ENCODE measurements around the gene CAPN7.
A peak's percentile ranks its signal among the peaks of the same experiment; 100 is the strongest.

The CAPN7 gene

GRCh38 chr3:15267502-15267901 is 61.5 kb downstream of the CAPN7 start:
- Histone ChIP-seq H3K27me3 (ENCODE audit: insufficient read depth, insufficient read length) (no peaks in the 10 kb centered on the region), H3K9me3 (ENCODE audit: insufficient read depth, low read length) (no peaks in the 10 kb centered on the region), H3K36me3 (ENCODE audit: insufficient read depth, insufficient read length, low read length) (peaks cover 27% of the 10 kb centered on the region), H3K9ac (ENCODE audit: insufficient read length, low read depth) (no peak overlapping the region), H3K4me3 (ENCODE audit: insufficient read length, low read depth) (no peak overlapping the region), H3K4me1 (ENCODE audit: insufficient read depth, insufficient read length) (peaks cover 7% of the 10 kb centered on the region)
- no peak for DNase-seq (ENCODE audit: low read depth, low spot score)
- no peak for TF ChIP-seq ZNF274 (IDR thresholded peaks at IDR 0.05; ENCODE audit: low read depth, low read length)

GRCh38 chr3:15268033-15268631 is 62.1 kb downstream of the CAPN7 start:
- Histone ChIP-seq H3K27me3 (ENCODE audit: insufficient read depth, insufficient read length) (no peaks in the 10 kb centered on the region), H3K4me1 (ENCODE audit: insufficient read depth, insufficient read length) (peaks cover 7% of the 10 kb centered on the region), H3K9me3 (ENCODE audit: insufficient read depth, low read length) (no peaks in the 10 kb centered on the region), H3K36me3 (ENCODE audit: insufficient read depth, insufficient read length, low read length) (peaks cover 27% of the 10 kb centered on the region), H3K4me3 (ENCODE audit: insufficient read length, low read depth) (no peak overlapping the region), H3K9ac (ENCODE audit: insufficient read length, low read depth) (no peak overlapping the region)
- peak; percentile 78 for DNase-seq (ENCODE audit: low read depth, low spot score)
- TF ChIP-seq ZNF274 (IDR thresholded peaks at IDR 0.05; ENCODE audit: low read depth, low read length) = no peak
- no peak for TF ChIP-seq YY1 (IDR thresholded peaks at IDR 0.05; ENCODE audit: insufficient read depth, insufficient read length)
- no peak for TF ChIP-seq SUZ12 (IDR thresholded peaks at IDR 0.05; ENCODE audit: extremely low read depth, insufficient read depth, insufficient read length)

GRCh38 chr3:15269091-15269989 is 63.3 kb downstream of the CAPN7 start:
- no peak overlapping the region for H3K4me3 ChIP-seq (ENCODE audit: insufficient read length, low read depth)
- no peak for DNase-seq (ENCODE audit: low read depth, low spot score)
- peaks cover 27% of the 10 kb centered on the region for H3K36me3 ChIP-seq (ENCODE audit: insufficient read depth, insufficient read length, low read length)
- H3K9me3 ChIP-seq (ENCODE audit: insufficient read depth, low read length) = no peaks in the 10 kb centered on the region
- peaks cover 7% of the 10 kb centered on the region for H3K4me1 ChIP-seq (ENCODE audit: insufficient read depth, insufficient read length)
- H3K9ac ChIP-seq (ENCODE audit: insufficient read length, low read depth) = no peak overlapping the region
- no peaks in the 10 kb centered on the region for H3K27me3 ChIP-seq (ENCODE audit: insufficient read depth, insufficient read length)
- TF ChIP-seq SUZ12 (IDR thresholded peaks at IDR 0.05; ENCODE audit: extremely low read depth, insufficient read depth, insufficient read length) (no peak), YY1 (IDR thresholded peaks at IDR 0.05; ENCODE audit: insufficient read depth, insufficient read length) (no peak), ZNF274 (IDR thresholded peaks at IDR 0.05; ENCODE audit: low read depth, low read length) (no peak)

GRCh38 chr3:15271030-15271429 is 65.0 kb downstream of the CAPN7 start:
- peaks cover 19% of the 10 kb centered on the region for H3K36me3 ChIP-seq (ENCODE audit: insufficient read depth, insufficient read length, low read length)
- H3K9ac ChIP-seq (ENCODE audit: insufficient read length, low read depth) = no peak overlapping the region
- H3K27me3 ChIP-seq (ENCODE audit: insufficient read depth, insufficient read length) = no peaks in the 10 kb centered on the region
- no peak for TF ChIP-seq YY1 (IDR thresholded peaks at IDR 0.05; ENCODE audit: insufficient read depth, insufficient read length)
- TF ChIP-seq SUZ12 (IDR thresholded peaks at IDR 0.05; ENCODE audit: extremely low read depth, insufficient read depth, insufficient read length) = no peak
- no peak for DNase-seq (ENCODE audit: low read depth, low spot score)
- no peak overlapping the region for H3K4me3 ChIP-seq (ENCODE audit: insufficient read length, low read depth)
- peaks cover 7% of the 10 kb centered on the region for H3K4me1 ChIP-seq (ENCODE audit: insufficient read depth, insufficient read length)
- no peaks in the 10 kb centered on the region for H3K9me3 ChIP-seq (ENCODE audit: insufficient read depth, low read length)

DNA sequence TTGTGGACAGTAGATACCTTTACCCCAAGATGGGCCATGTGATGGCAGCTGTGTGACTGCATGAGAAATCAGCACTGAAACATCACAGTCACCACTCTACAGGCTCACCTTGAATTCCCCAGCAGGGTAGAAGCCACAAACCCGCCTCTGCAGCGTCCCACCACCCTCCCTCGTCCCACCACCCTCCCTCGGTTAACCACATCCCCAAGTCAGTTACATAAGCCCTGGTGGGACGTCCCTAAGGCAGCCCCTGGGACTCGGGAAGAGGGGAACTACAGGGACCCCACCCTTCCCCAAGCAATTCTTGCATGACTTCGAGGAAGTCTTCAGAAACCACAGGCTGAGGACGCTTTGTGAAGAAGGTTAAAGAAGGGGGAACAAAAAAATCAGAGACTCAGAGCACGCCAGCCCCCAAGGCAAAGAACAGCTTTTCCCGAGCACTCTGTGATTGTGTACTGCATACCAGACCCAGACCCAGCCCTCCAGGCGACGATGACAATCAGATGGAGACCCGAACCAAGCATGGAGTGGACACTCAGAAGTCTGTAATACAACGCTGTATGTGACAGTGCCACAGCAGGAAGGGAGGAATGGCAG is 65.8 kb downstream of the CAPN7 start:
- no peak for DNase-seq (ENCODE audit: low read depth, low spot score)
- H3K9ac ChIP-seq (ENCODE audit: insufficient read length, low read depth) = no peak overlapping the region
- H3K9me3 ChIP-seq (ENCODE audit: insufficient read depth, low read length) = no peaks in the 10 kb centered on the region
- TF ChIP-seq ZNF274 (IDR thresholded peaks at IDR 0.05; ENCODE audit: low read depth, low read length) = no peak
- TF ChIP-seq SUZ12 (IDR thresholded peaks at IDR 0.05; ENCODE audit: extremely low read depth, insufficient read depth, insufficient read length) = no peak
- no peak for TF ChIP-seq YY1 (IDR thresholded peaks at IDR 0.05; ENCODE audit: insufficient read depth, insufficient read length)
- peaks cover 11% of the 10 kb centered on the region for H3K36me3 ChIP-seq (ENCODE audit: insufficient read depth, insufficient read length, low read length)
- no peaks in the 10 kb centered on the region for H3K27me3 ChIP-seq (ENCODE audit: insufficient read depth, insufficient read length)
- H3K4me1 ChIP-seq (ENCODE audit: insufficient read depth, insufficient read length) = peaks cover 7% of the 10 kb centered on the region
- H3K4me3 ChIP-seq (ENCODE audit: insufficient read length, low read depth) = no peak overlapping the region

- TF ChIP-seq SUZ12 (IDR thresholded peaks at IDR 0.05; ENCODE audit: extremely low read depth, insufficient read depth, insufficient read length) = no peak
- TF ChIP-seq ZNF274 (IDR thresholded peaks at IDR 0.05; ENCODE audit: low read depth, low read length) = no peak
- TF ChIP-seq YY1 (IDR thresholded peaks at IDR 0.05; ENCODE audit: insufficient read depth, insufficient read length) = no peak
- no peak for DNase-seq (ENCODE audit: low read depth, low spot score)
- H3K36me3 ChIP-seq (ENCODE audit: insufficient read depth, insufficient read length, low read length) = peaks cover 5% of the 10 kb centered on the region
- H3K27me3 ChIP-seq (ENCODE audit: insufficient read depth, insufficient read length) = no peaks in the 10 kb centered on the region
- H3K4me3 ChIP-seq (ENCODE audit: insufficient read length, low read depth) = no peak overlapping the region
- no peak overlapping the region for H3K9ac ChIP-seq (ENCODE audit: insufficient read length, low read depth)
- no peaks in the 10 kb centered on the region for H3K9me3 ChIP-seq (ENCODE audit: insufficient read depth, low read length)
- peaks cover 12% of the 10 kb centered on the region for H3K4me1 ChIP-seq (ENCODE audit: insufficient read depth, insufficient read length)
These were observed 66.6 kb downstream of the CAPN7 start for GRCh38 chr3:15272426-15273196.

Data from NT2/D1 (cell line).